HepG2 (cell line): Measurements from ENCODE around the gene NFATC1.

Experiments
- BCLAF1 ChIP-seq: fragments of 450-650 bp; IDR thresholded peaks from 2 replicates; pipeline ENCODE4 v1.6.1; 2017; ENCODE audit warnings: mild to moderate bottlenecking
- EZH2 ChIP-seq: conservative IDR thresholded peaks from 2 replicates; pipeline ENCODE4 v1.6.1; 2012; ENCODE audit warnings: mild to moderate bottlenecking, low read depth, low read length, moderate library complexity
- GTF2F1 ChIP-seq: fragments of 150-350 bp; IDR thresholded peaks from 2 replicates; pipeline ENCODE4 v1.6.1; 2014; ENCODE audit warnings: low read length
- HNRNPL ChIP-seq: fragments of 200-400 bp; formaldehyde crosslinking; IDR thresholded peaks from 2 replicates; pipeline ENCODE4 v1.6.1; 2017; ENCODE audit warnings: mild to moderate bottlenecking, low read depth, low read length
- POLR2A ChIP-seq, 2 experiments: IDR thresholded peaks; 2 replicates each; pipeline ENCODE4 v1.6.1; 2011; ENCODE audit warnings: low read depth in 2 of 2, low read length in 2 of 2, mild to moderate bottlenecking in 1 of 2, moderate library complexity in 1 of 2; ENCODE audit not compliant: insufficient read depth in 1 of 2
- POLR2AphosphoS5 ChIP-seq: IDR thresholded peaks from 2 replicates; pipeline ENCODE4 v1.6.1; 2012; ENCODE audit warnings: low read depth, low read length
- REST ChIP-seq, 2 experiments: IDR thresholded peaks; 2 replicates each; pipeline ENCODE4 v1.6.1; 2011 to 2012; ENCODE audit warnings: low read length in 2 of 2, borderline replicate concordance in 1 of 2, low read depth in 1 of 2, mild to moderate bottlenecking in 1 of 2, moderate library complexity in 1 of 2
- RFX5 ChIP-seq: IDR thresholded peaks from 2 replicates; pipeline ENCODE4 v1.6.1; 2011; ENCODE audit warnings: low read depth, low read length, improper control_type of control experiment
- SMC3 ChIP-seq: IDR thresholded peaks from 2 replicates; pipeline ENCODE4 v1.6.1; 2011; ENCODE audit warnings: low read length, improper control_type of control experiment
- USF2 ChIP-seq, 2 experiments: sonication (generic) in 1 of 2; formaldehyde crosslinking in 1 of 2; IDR thresholded peaks; 2 replicates each; pipeline versions ENCODE4 v1.5.1 to v1.6.1; 2011 to 2020; ENCODE audit warnings: borderline replicate concordance in 1 of 2, low read depth in 1 of 2, low read length in 1 of 2, mild to moderate bottlenecking in 1 of 2, missing genetic modification reagents in 1 of 2, moderate library complexity in 1 of 2
- ZNF235 ChIP-seq: sonication (generic); formaldehyde crosslinking; IDR thresholded peaks from 2 replicates; pipeline ENCODE4 v1.8.1; 2023; ENCODE audit warnings: mild to moderate bottlenecking, missing genetic modification reagents, borderline replicate concordance
- ZNF264 ChIP-seq: sonication (generic); formaldehyde crosslinking; IDR thresholded peaks from 2 replicates; pipeline ENCODE4 v1.4.0; 2020; ENCODE audit warnings: missing genetic modification reagents
- ZNF782 ChIP-seq: sonication (generic); formaldehyde crosslinking; IDR thresholded peaks from 2 replicates; pipeline ENCODE4 v1.4.0; 2020; ENCODE audit warnings: missing genetic modification reagents, mild to moderate bottlenecking, borderline replicate concordance
- TF ChIP-seq, protein P1 (sequence below): sonication (generic); formaldehyde crosslinking; IDR thresholded peaks from 2 replicates; pipeline ENCODE4 v1.5.0; 2020; ENCODE audit warnings: mild to moderate bottlenecking, missing genetic modification reagents, moderate library complexity

DNA sequence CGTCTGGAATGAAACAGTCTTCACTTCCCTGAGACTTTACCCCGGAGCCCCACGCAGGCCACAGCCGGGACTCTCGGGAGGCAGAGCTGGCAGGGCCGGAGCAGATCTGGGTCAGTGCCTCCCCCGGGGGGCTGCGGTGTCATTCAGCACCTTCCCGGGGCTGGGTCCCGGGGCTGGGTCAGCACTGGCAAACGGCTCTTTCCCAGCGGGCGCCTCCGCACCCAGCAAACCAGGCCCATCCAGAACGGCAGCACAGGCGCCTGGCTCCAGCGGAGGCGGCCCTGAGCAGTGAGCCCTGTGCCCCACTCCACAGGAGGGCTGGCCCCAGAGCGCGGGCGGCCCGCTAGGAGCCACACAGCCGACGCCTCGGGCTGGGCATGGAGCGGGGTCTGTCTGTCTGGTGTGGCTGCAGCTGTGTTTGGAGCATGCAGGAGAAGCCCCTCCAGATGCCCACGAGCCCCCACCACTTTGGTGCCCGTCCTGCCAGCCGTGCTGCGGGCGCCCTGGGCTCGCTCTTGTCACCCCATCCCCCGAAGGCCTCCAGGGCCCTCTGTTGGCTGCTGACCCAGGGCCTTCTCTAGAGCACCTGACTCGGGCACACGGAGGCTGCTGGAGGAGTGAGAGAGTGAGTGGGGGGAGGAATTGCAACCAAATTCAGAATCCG, 151.8 kb downstream of the NFATC1 start:
- TF ChIP-seq SMC3 (no peak), EZH2 (no peak), ZNF264 (CRISPR knock-in tag) (no peak), BCLAF1 (no peak), ZNF782 (CRISPR knock-in tag) (no peak), POLR2A (IDR thresholded peaks at IDR 0.05; ENCODE audit: insufficient read depth in 1 of 2, low read depth in 2 of 2, low read length in 2 of 2) (no peak), POLR2AphosphoS5 (no peak), RFX5 (no peak), REST (IDR thresholded peaks at IDR 0.05; ENCODE audit: borderline replicate concordance in 1 of 2, low read depth in 1 of 2, low read length in 2 of 2) (no peak), GTF2F1 (no peak), ZNF235 (CRISPR knock-in tag) (no peak), USF2 (IDR thresholded peaks at IDR 0.05; ENCODE audit: low read depth, low read length) (no peak), USF2 (CRISPR knock-in tag; IDR thresholded peaks at IDR 0.05; ENCODE audit: borderline replicate concordance) (no peak), HNRNPL (no peak)
- TF ChIP-seq, protein P1, sequence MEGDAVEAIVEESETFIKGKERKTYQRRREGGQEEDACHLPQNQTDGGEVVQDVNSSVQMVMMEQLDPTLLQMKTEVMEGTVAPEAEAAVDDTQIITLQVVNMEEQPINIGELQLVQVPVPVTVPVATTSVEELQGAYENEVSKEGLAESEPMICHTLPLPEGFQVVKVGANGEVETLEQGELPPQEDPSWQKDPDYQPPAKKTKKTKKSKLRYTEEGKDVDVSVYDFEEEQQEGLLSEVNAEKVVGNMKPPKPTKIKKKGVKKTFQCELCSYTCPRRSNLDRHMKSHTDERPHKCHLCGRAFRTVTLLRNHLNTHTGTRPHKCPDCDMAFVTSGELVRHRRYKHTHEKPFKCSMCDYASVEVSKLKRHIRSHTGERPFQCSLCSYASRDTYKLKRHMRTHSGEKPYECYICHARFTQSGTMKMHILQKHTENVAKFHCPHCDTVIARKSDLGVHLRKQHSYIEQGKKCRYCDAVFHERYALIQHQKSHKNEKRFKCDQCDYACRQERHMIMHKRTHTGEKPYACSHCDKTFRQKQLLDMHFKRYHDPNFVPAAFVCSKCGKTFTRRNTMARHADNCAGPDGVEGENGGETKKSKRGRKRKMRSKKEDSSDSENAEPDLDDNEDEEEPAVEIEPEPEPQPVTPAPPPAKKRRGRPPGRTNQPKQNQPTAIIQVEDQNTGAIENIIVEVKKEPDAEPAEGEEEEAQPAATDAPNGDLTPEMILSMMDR = no peak
